Measurements from ENCODE around the gene TBX18. TPM values are rescaled to one million over a fixed set of nuclear protein-coding genes. Genes with fewer than 3 reads are reported as not detected.

The TBX18 gene
- total and polyA plus RNA-seq, 10 of the 15 experiments (the other 5 are each of a cell fraction or from before 2014, with no cell fraction given) = 0.03 to 6.1 (median 0.17) TPM; not detected in 6

DNA sequence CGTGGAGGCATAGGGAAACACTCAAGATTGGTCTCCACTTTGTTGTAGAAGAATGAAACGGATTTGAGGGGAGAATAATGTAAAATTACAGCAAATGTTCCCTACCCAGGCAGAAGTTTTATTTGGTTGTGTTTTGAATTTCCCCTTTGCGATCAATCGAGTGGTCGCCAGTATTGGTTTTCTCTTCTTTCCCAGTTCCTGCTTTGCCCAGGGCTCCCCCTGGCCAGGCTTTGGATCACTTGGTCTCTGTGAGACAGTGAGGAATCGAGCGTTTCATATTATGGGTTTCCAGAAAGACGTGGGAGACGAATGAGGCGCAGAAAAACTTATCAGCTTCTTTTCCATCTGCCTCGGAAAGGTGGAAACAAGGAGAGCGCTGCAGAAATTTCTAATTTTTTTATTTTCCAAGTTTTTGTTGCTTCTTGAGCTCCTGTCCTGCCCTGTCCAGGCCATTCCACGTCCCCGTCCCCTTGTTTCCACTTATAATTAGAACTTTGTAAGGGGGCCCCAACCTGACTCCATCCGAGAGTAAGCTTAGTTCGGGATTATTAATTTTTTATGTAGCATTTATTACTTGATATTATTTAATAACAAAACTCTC lies 7.5 kb upstream of the TBX18 start:
- H3K27me3 ChIP-seq (replicated peaks in 1 of 2; ENCODE audit: control insufficient read depth in 2 of 2, insufficient read depth in 2 of 2, low read length in 1 of 2) = peaks cover 4 to 11% of the 10 kb centered on the region in 2 experiments
- in situ Hi-C loops (cut with MboI) (no loop called here), intact Hi-C loops (cut with micrococcal nuclease; ENCODE audit: unreplicated experiment) (loop anchor here (5.0 kb wide), 1 partner anchor 195 kb away; no protein-coding TSS in a partner anchor)
- no peak for TF ChIP-seq EED (IDR thresholded peaks at IDR 0.05; ENCODE audit: low read depth)
- TF ChIP-seq SIN3A (IDR thresholded peaks at IDR 0.05; ENCODE audit: low read depth, low read length) = no peak
- no peak for TF ChIP-seq ATF7 (IDR thresholded peaks at IDR 0.05; ENCODE audit: low read depth)
- TF ChIP-seq, protein P1, sequence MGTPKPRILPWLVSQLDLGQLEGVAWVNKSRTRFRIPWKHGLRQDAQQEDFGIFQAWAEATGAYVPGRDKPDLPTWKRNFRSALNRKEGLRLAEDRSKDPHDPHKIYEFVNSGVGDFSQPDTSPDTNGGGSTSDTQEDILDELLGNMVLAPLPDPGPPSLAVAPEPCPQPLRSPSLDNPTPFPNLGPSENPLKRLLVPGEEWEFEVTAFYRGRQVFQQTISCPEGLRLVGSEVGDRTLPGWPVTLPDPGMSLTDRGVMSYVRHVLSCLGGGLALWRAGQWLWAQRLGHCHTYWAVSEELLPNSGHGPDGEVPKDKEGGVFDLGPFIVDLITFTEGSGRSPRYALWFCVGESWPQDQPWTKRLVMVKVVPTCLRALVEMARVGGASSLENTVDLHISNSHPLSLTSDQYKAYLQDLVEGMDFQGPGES (IDR thresholded peaks at IDR 0.05) = no peak
- no peak for TF ChIP-seq NFYB (IDR thresholded peaks at IDR 0.05; ENCODE audit: insufficient read depth, low read depth, low read length)
- TF ChIP-seq EGR1 (IDR thresholded peaks at IDR 0.05; ENCODE audit: borderline replicate concordance in 1 of 2, low read depth in 2 of 2, low read length in 2 of 2) = no peak
- TF ChIP-seq CBX5 (IDR thresholded peaks at IDR 0.05; ENCODE audit: low read depth) = no peak
- no peak for TF ChIP-seq ETV6 (conservative IDR thresholded peaks at IDR 0.05 in 1 of 2, IDR thresholded peaks at IDR 0.05 in 1 of 2; ENCODE audit: borderline replicate concordance in 1 of 2, low read depth in 1 of 2)
- TF ChIP-seq, protein P2, sequence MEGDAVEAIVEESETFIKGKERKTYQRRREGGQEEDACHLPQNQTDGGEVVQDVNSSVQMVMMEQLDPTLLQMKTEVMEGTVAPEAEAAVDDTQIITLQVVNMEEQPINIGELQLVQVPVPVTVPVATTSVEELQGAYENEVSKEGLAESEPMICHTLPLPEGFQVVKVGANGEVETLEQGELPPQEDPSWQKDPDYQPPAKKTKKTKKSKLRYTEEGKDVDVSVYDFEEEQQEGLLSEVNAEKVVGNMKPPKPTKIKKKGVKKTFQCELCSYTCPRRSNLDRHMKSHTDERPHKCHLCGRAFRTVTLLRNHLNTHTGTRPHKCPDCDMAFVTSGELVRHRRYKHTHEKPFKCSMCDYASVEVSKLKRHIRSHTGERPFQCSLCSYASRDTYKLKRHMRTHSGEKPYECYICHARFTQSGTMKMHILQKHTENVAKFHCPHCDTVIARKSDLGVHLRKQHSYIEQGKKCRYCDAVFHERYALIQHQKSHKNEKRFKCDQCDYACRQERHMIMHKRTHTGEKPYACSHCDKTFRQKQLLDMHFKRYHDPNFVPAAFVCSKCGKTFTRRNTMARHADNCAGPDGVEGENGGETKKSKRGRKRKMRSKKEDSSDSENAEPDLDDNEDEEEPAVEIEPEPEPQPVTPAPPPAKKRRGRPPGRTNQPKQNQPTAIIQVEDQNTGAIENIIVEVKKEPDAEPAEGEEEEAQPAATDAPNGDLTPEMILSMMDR (IDR thresholded peaks at IDR 0.05 in 2 of 3, conservative IDR thresholded peaks at IDR 0.05 in 1 of 3; ENCODE audit: control insufficient read depth in 2 of 3, extremely low read depth in 1 of 3, insufficient read depth in 1 of 3, low read depth in 3 of 3, low read length in 3 of 3) = no peak
- TF ChIP-seq, protein P3, sequence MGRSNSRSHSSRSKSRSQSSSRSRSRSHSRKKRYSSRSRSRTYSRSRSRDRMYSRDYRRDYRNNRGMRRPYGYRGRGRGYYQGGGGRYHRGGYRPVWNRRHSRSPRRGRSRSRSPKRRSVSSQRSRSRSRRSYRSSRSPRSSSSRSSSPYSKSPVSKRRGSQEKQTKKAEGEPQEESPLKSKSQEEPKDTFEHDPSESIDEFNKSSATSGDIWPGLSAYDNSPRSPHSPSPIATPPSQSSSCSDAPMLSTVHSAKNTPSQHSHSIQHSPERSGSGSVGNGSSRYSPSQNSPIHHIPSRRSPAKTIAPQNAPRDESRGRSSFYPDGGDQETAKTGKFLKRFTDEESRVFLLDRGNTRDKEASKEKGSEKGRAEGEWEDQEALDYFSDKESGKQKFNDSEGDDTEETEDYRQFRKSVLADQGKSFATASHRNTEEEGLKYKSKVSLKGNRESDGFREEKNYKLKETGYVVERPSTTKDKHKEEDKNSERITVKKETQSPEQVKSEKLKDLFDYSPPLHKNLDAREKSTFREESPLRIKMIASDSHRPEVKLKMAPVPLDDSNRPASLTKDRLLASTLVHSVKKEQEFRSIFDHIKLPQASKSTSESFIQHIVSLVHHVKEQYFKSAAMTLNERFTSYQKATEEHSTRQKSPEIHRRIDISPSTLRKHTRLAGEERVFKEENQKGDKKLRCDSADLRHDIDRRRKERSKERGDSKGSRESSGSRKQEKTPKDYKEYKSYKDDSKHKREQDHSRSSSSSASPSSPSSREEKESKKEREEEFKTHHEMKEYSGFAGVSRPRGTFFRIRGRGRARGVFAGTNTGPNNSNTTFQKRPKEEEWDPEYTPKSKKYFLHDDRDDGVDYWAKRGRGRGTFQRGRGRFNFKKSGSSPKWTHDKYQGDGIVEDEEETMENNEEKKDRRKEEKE (IDR thresholded peaks at IDR 0.05) = no peak
- TF ChIP-seq MEF2A (IDR thresholded peaks at IDR 0.05; ENCODE audit: insufficient read depth, low read depth, low read length) = no peak
- TF ChIP-seq SREBF1 (IDR thresholded peaks at IDR 0.05; ENCODE audit: low read length) = no peak
- TF ChIP-seq NBN (IDR thresholded peaks at IDR 0.05) = no peak
- TF ChIP-seq NFIC (IDR thresholded peaks at IDR 0.05; ENCODE audit: low read depth, low read length) = no peak
- no peak for TF ChIP-seq TAF1 (IDR thresholded peaks at IDR 0.05; ENCODE audit: borderline replicate concordance, low read depth, low read length)
- no peak for TF ChIP-seq ZZZ3 (IDR thresholded peaks at IDR 0.05; ENCODE audit: control insufficient read depth, insufficient read length, low read depth)

More for the DNA sequence above, 7.5 kb upstream of the TBX18 start:
- no peaks in the 10 kb centered on the region for H3K4me1 ChIP-seq (ENCODE audit: control insufficient read depth, insufficient read depth, low read length)
- POLR2A ChIA-PET = interaction anchor here (0.6 kb wide), 1 partner anchor 28 kb away, joined by 3 read pairs; no protein-coding TSS in a partner anchor
- 22% methylated on average over 16 of the region's 16 CpGs for WGBS (ENCODE audit: insufficient coverage, insufficient replicate concordance, low lambda C conversion rate, missing lambda C conversion rate)
- SMC1A ChIA-PET (ENCODE audit: uncharacterized antibody, unreplicated experiment) = no interaction called here
- H2AFZ ChIP-seq (ENCODE audit: control insufficient read depth, low read depth, low read length) = no peak overlapping the region
- H3K4me3 ChIP-seq = no peak overlapping the region
- RAD21 ChIA-PET (ENCODE audit: unreplicated experiment) = no interaction called here
- DNase-seq (ENCODE audit: low read depth, low spot score) = no peak
- no peak for FAIRE-seq
- CTCF ChIA-PET = interaction anchor here (0.7 kb wide), 1 partner anchor 446 kb away, joined by 3 read pairs; no protein-coding TSS in a partner anchor
- H4K20me1 ChIP-seq (ENCODE audit: control insufficient read depth, insufficient read depth) = no peaks in the 10 kb centered on the region
- no TSS peak for BruUV-seq (replicated peaks)
- H3K4me2 ChIP-seq (ENCODE audit: control insufficient read depth, insufficient read depth) = no peak overlapping the region
- no peaks in the 10 kb centered on the region for H3K36me3 ChIP-seq (ENCODE audit: control insufficient read depth in 2 of 2, insufficient read depth in 2 of 2, low read length in 1 of 2)
- no peak for ATAC-seq
- H3K79me2 ChIP-seq (ENCODE audit: control insufficient read depth, insufficient read depth, low read length) = no peaks in the 10 kb centered on the region
- H3K9me3 ChIP-seq (replicated peaks; ENCODE audit: control insufficient read depth, insufficient read depth, low read length) = no peaks in the 10 kb centered on the region; the same call in 2 of the 3 replicates
- H3K27ac ChIP-seq (ENCODE audit: control insufficient read depth, insufficient read depth) = no peak overlapping the region
- H3K9ac ChIP-seq (ENCODE audit: control insufficient read depth, insufficient read depth, low read length) = no peak overlapping the region

Measured in GM12878 (cell line).